ENCODE results near the gene LACTB.

LACTB gene

GRCh38 chr15:63135281-63135680 is 13.6 kb downstream of the LACTB start:
- TF ChIP-seq CTCF (IDR thresholded peaks at IDR 0.05; ENCODE audit: low read depth, low read length) = no peak
- DNase-seq (ENCODE audit: extremely low read depth, low read depth) = no peak

GRCh38 chr15:63135804-63136203 is 14.1 kb downstream of the LACTB start:
- DNase-seq (ENCODE audit: extremely low read depth, low read depth) = no peak

GRCh38 chr15:63136742-63137141 is 15.1 kb downstream of the LACTB start:
- no peak for TF ChIP-seq CTCF (IDR thresholded peaks at IDR 0.05; ENCODE audit: low read depth, low read length)
- no peak for DNase-seq (ENCODE audit: extremely low read depth, low read depth)

More at GRCh38 chr15:63135804-63136203, 14.1 kb downstream of the LACTB start:
- TF ChIP-seq CTCF (IDR thresholded peaks at IDR 0.05; ENCODE audit: low read depth, low read length) = no peak

GRCh38 chr15:63140936-63141335 is 19.3 kb downstream of the LACTB start:
- TF ChIP-seq CTCF (IDR thresholded peaks at IDR 0.05; ENCODE audit: low read depth, low read length) = no peak
- DNase-seq (ENCODE audit: extremely low read depth, low read depth) = no peak

GRCh38 chr15:63145426-63145825 is 23.8 kb downstream of the LACTB start:
- no peak for DNase-seq (ENCODE audit: extremely low read depth, low read depth)
- no peak for TF ChIP-seq CTCF (IDR thresholded peaks at IDR 0.05; ENCODE audit: low read depth, low read length)

GRCh38 chr15:63146684-63147083 is 25.0 kb downstream of the LACTB start:
- DNase-seq (ENCODE audit: extremely low read depth, low read depth) = no peak
- TF ChIP-seq CTCF (IDR thresholded peaks at IDR 0.05; ENCODE audit: low read depth, low read length) = peak; percentile 12

GRCh38 chr15:63151665-63152064 is 30.0 kb downstream of the LACTB start:
- DNase-seq (ENCODE audit: extremely low read depth, low read depth) = no peak
- no peak for TF ChIP-seq CTCF (IDR thresholded peaks at IDR 0.05; ENCODE audit: low read depth, low read length)
